Colonic mucosa (tissue), 4 donors: Measurements from ENCODE around the gene PTPRT. TPM values are rescaled to one million over a fixed set of nuclear protein-coding genes. Genes with fewer than 3 reads are reported as not detected.

Source experiments
- DNase-seq: peaks from one replicate; pipeline ENCODE4 v3.0.0-alpha.2; 2020
- H3K27ac ChIP-seq: fragments of 200-600 bp; one replicate; pipeline ENCODE4 v1.8.0; 2021
- H3K27me3 ChIP-seq: fragments of 200-600 bp; one replicate; pipeline ENCODE4 v1.8.0; 2021
- H3K36me3 ChIP-seq: fragments of 200-600 bp; one replicate; pipeline ENCODE4 v1.8.0; 2021
- H3K4me1 ChIP-seq: fragments of 200-600 bp; one replicate; pipeline ENCODE4 v1.8.0; 2021; ENCODE audit warnings: mild to moderate bottlenecking
- H3K4me3 ChIP-seq: fragments of 200-600 bp; one replicate; pipeline ENCODE4 v1.8.0; 2021
- H3K9ac ChIP-seq, 2 donors: one replicate each; pipeline ENCODE4 v1.7.0; 2013; ENCODE audit warnings: control low read depth in 2 of 2, low read depth in 2 of 2, low read length in 2 of 2
- H3K9me3 ChIP-seq: fragments of 200-600 bp; one replicate; pipeline ENCODE4 v1.8.0; 2021
- intact Hi-C: fragments of 100-400 bp; cut with DNase I; formaldehyde crosslinking; loops from one replicate; pipeline ENCODE4 v1.14.1; 2022
- total RNA-seq, 2 donors: library from RNA; stranded (reverse); fragmentation: NEBNext Ultra II Directional in 1 of 2; extraction: Animal tissue kit (Norgen Biotek cat#: 25700) in 1 of 2; gene quantifications; one replicate each; pipeline ENCODE4 v1.2.1, GENCODE V29; 2021
- TF ChIP-seq, protein P1 (sequence below): fragments of 200-600 bp; IDR thresholded peaks from one replicate; pipeline ENCODE4 v1.8.0; 2022; ENCODE audit warnings: antibody characterized with exemption, mild to moderate bottlenecking
- donor health status: healthy.
- donor health status: DM: no; HTN: no; CAD: no.
- donor health status: DM: no; HTN: no; CAD: no.

The PTPRT gene
- total RNA-seq, 2 donors from 2014 or later: 0.11 to 0.12 TPM

GRCh38 chr20:42134265-42135098 is 1055.2 kb downstream of the PTPRT start:
- intact Hi-C loops: no loop called here
- no peak for DNase-seq
- H3K27ac ChIP-seq: no peak overlapping the region
- TF ChIP-seq, protein P1, sequence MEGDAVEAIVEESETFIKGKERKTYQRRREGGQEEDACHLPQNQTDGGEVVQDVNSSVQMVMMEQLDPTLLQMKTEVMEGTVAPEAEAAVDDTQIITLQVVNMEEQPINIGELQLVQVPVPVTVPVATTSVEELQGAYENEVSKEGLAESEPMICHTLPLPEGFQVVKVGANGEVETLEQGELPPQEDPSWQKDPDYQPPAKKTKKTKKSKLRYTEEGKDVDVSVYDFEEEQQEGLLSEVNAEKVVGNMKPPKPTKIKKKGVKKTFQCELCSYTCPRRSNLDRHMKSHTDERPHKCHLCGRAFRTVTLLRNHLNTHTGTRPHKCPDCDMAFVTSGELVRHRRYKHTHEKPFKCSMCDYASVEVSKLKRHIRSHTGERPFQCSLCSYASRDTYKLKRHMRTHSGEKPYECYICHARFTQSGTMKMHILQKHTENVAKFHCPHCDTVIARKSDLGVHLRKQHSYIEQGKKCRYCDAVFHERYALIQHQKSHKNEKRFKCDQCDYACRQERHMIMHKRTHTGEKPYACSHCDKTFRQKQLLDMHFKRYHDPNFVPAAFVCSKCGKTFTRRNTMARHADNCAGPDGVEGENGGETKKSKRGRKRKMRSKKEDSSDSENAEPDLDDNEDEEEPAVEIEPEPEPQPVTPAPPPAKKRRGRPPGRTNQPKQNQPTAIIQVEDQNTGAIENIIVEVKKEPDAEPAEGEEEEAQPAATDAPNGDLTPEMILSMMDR: no peak
- no peak overlapping the region for H3K9ac ChIP-seq
- H3K27me3 ChIP-seq: no peaks in the 10 kb centered on the region
- H3K9me3 ChIP-seq: no peaks in the 10 kb centered on the region
- no peaks in the 10 kb centered on the region for H3K36me3 ChIP-seq
- H3K4me1 ChIP-seq: no peaks in the 10 kb centered on the region
- H3K4me3 ChIP-seq: no peak overlapping the region

GRCh38 chr20:42130810-42131596 is 1058.7 kb downstream of the PTPRT start:
- intact Hi-C loops: no loop called here
- no peak overlapping the region for H3K27ac ChIP-seq
- no peaks in the 10 kb centered on the region for H3K36me3 ChIP-seq
- no peak overlapping the region for H3K9ac ChIP-seq
- no peak for DNase-seq
- no peaks in the 10 kb centered on the region for H3K4me1 ChIP-seq
- H3K9me3 ChIP-seq: no peaks in the 10 kb centered on the region
- TF ChIP-seq, protein P1: no peak
- no peaks in the 10 kb centered on the region for H3K27me3 ChIP-seq
- H3K4me3 ChIP-seq: no peak overlapping the region

DNA sequence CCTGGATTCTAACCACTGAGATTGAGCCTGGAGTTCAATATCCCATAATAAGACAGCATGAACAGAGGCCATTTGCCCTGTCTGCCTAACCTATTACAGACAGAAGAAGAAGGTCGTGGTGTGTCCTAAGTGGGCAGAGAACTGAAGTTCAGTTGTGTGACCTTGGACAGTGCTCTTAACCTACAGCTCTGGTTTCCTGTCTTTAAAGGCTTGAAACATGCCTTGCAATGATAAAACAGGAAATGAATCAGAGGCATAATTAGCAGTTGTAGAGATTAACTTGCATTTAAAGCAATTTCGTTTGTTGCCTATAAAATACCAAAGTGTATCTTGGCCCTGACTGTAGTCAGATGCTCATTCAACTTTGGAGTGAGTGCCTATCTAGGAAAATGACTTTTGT is 1064.3 kb downstream of the PTPRT start:
- H3K27ac ChIP-seq: no peak overlapping the region
- no peaks in the 10 kb centered on the region for H3K4me1 ChIP-seq
- TF ChIP-seq, protein P1: no peak
- no peaks in the 10 kb centered on the region for H3K27me3 ChIP-seq
- no peaks in the 10 kb centered on the region for H3K9me3 ChIP-seq
- no peak overlapping the region for H3K9ac ChIP-seq
- H3K4me3 ChIP-seq: no peak overlapping the region
- intact Hi-C loops: no loop called here
- H3K36me3 ChIP-seq: no peaks in the 10 kb centered on the region
- DNase-seq: no peak

- no peaks in the 10 kb centered on the region for H3K9me3 ChIP-seq
- no peak overlapping the region for H3K9ac ChIP-seq
- TF ChIP-seq, protein P1: no peak
- intact Hi-C loops: no loop called here
- no peak overlapping the region for H3K27ac ChIP-seq
- H3K27me3 ChIP-seq: no peaks in the 10 kb centered on the region
- no peaks in the 10 kb centered on the region for H3K4me1 ChIP-seq
- no peak for DNase-seq
- no peaks in the 10 kb centered on the region for H3K36me3 ChIP-seq
- no peak overlapping the region for H3K4me3 ChIP-seq
These were observed 1065.7 kb downstream of the PTPRT start for GRCh38 chr20:42123981-42124473.

DNA sequence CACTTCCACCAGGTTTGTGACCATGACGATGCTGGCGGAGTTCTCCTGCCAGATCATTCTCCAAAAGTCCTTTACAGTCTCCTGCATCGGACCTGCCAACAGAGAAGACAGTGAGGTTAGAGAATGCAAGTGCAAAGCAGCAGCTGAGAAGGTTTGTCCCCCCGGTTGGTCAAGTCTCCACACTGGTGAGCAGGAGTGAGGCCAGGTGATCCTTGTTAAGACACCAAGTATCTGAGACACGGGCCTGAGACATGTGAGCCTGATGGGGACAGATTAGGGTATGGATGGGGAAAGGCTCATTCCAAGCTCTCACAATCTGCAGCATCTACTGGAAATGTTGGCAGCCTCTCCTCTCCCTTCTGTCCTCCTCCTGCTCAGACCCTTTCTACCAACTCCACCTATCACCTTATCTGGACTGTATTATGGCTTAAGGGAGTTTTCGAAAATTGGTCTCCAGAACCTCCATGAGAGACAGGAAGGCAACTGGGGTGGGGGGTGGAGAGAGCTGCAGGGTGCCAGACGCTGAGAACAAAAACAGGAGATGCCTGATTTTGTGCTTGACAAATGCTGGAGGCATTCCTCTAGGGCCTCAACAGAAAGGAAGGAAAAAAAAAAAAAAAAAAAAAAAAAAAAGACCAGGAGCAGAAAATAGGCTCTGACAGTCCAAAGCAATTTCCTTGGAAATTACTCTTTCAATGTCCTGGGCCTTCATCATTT is 1071.1 kb downstream of the PTPRT start:
- no peaks in the 10 kb centered on the region for H3K4me1 ChIP-seq
- no peak overlapping the region for H3K27ac ChIP-seq
- intact Hi-C loops: no loop called here
- H3K9ac ChIP-seq: no peak overlapping the region
- H3K4me3 ChIP-seq: no peak overlapping the region
- DNase-seq: no peak
- TF ChIP-seq, protein P1: no peak
- H3K9me3 ChIP-seq: no peaks in the 10 kb centered on the region
- no peaks in the 10 kb centered on the region for H3K36me3 ChIP-seq
- no peaks in the 10 kb centered on the region for H3K27me3 ChIP-seq
